ENCODE measurements around the gene JAKMIP2.

JAKMIP2 gene

DNA sequence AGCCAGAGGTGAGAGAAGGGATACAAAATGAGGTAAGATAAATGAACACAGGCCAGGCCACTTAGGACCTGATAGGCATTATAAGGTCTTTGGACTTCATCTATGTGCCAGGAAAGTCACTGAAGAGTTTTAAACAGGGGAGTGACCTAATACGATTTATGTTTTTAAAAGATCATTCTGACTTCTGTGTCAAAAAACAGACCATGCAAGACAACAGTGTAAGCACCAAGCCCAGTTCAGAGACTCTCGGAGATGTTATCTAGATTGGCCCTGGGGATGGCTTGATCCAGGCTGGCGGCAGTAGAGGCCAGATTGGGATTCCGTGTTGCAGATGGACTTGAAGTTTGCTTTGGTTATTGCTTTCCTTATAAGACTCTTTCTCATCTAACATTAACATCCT, 229.6 kb downstream of the JAKMIP2 start:
- DNase-seq (ENCODE audit: low read depth in 1 of 2, low spot score in 1 of 2) = no peak
- peaks cover 2% of the 10 kb centered on the region for H3K27me3 ChIP-seq (ENCODE audit: insufficient read depth, poor library complexity, severe bottlenecking)
- H3K4me3 ChIP-seq (replicated peaks; ENCODE audit: insufficient read depth, low read length) = no peak overlapping the region
- H3K27ac ChIP-seq (replicated peaks) = no peak overlapping the region
- TF ChIP-seq CTCF (IDR thresholded peaks at IDR 0.05; ENCODE audit: insufficient read depth, low read length) (no peak), REST (IDR thresholded peaks at IDR 0.05; ENCODE audit: insufficient replicate concordance, low read depth) (no peak), POLR2AphosphoS5 (IDR thresholded peaks at IDR 0.05; ENCODE audit: low read depth) (no peak), SPI1 (IDR thresholded peaks at IDR 0.05; ENCODE audit: borderline replicate concordance, low read depth) (no peak), GABPA (IDR thresholded peaks at IDR 0.05; ENCODE audit: low read depth) (no peak)

GRCh38 chr5:147551677-147552076, 230.9 kb downstream of the JAKMIP2 start:
- DNase-seq (ENCODE audit: low read depth in 1 of 2, low spot score in 1 of 2) = no peak
- TF ChIP-seq GABPA (IDR thresholded peaks at IDR 0.05; ENCODE audit: low read depth) (no peak), CTCF (IDR thresholded peaks at IDR 0.05; ENCODE audit: insufficient read depth, low read length) (no peak)
- Histone ChIP-seq H3K27ac (replicated peaks) (no peak overlapping the region), H3K4me3 (replicated peaks; ENCODE audit: insufficient read depth, low read length) (no peak overlapping the region), H3K27me3 (ENCODE audit: insufficient read depth, poor library complexity, severe bottlenecking) (peaks cover 2% of the 10 kb centered on the region)

- H3K27me3 ChIP-seq (ENCODE audit: insufficient read depth, poor library complexity, severe bottlenecking) = no peaks in the 10 kb centered on the region
- DNase-seq (ENCODE audit: low read depth in 1 of 2, low spot score in 1 of 2) = no peak
- no peak overlapping the region for H3K27ac ChIP-seq (replicated peaks)
Measured at GRCh38 chr5:147547730-147548129, 234.8 kb downstream of the JAKMIP2 start.

DNA sequence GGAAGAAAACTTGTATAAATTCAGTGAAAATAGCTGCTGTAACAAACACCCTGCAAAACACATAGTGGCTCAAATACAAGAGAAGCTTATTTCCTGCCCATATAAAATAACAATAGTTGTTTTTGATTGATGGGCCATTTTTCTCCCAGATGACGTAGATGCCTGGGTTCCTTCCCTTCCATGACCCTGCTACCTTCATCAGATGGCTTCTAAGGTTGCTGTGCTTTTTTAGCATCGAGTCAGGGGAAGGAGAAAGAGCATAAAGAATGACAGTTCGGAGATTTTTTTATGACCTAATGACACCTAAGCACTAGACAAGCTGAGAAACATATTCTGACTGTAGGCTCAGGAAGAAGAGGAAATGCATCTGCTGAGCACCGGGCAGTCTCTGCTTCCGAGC, 238.0 kb downstream of the JAKMIP2 start:
- Histone ChIP-seq H3K27me3 (ENCODE audit: insufficient read depth, poor library complexity, severe bottlenecking) (no peaks in the 10 kb centered on the region), H3K27ac (replicated peaks) (no peak overlapping the region), H3K4me3 (replicated peaks; ENCODE audit: insufficient read depth, low read length) (no peak overlapping the region)
- TF ChIP-seq SPI1 (IDR thresholded peaks at IDR 0.05; ENCODE audit: borderline replicate concordance, low read depth) (no peak), GABPA (IDR thresholded peaks at IDR 0.05; ENCODE audit: low read depth) (no peak), CTCF (IDR thresholded peaks at IDR 0.05; ENCODE audit: insufficient read depth, low read length) (no peak), POLR2AphosphoS5 (IDR thresholded peaks at IDR 0.05; ENCODE audit: low read depth) (no peak), REST (IDR thresholded peaks at IDR 0.05; ENCODE audit: insufficient replicate concordance, low read depth) (no peak)
- DNase-seq (ENCODE audit: low read depth in 1 of 2, low spot score in 1 of 2) = no peak

More at GRCh38 chr5:147547730-147548129, 234.8 kb downstream of the JAKMIP2 start:
- TF ChIP-seq SPI1 (IDR thresholded peaks at IDR 0.05; ENCODE audit: borderline replicate concordance, low read depth) = no peak
- no peak overlapping the region for H3K4me3 ChIP-seq (replicated peaks; ENCODE audit: insufficient read depth, low read length)

Measured in HL-60 (cell line).